HG03196 (cell line): ENCODE results near the gene TRABD2B.

Source experiments
- ATAC-seq: cut with Tn5 transposase; IDR thresholded peaks from one replicate; pipeline ENCODE4 v1.9.1; 2021; ENCODE audit not compliant: unreplicated experiment

The TRABD2B gene

GRCh38 chr1:47886141-47886540 is 111.0 kb downstream of the TRABD2B start:
- ATAC-seq, result no peak

DNA sequence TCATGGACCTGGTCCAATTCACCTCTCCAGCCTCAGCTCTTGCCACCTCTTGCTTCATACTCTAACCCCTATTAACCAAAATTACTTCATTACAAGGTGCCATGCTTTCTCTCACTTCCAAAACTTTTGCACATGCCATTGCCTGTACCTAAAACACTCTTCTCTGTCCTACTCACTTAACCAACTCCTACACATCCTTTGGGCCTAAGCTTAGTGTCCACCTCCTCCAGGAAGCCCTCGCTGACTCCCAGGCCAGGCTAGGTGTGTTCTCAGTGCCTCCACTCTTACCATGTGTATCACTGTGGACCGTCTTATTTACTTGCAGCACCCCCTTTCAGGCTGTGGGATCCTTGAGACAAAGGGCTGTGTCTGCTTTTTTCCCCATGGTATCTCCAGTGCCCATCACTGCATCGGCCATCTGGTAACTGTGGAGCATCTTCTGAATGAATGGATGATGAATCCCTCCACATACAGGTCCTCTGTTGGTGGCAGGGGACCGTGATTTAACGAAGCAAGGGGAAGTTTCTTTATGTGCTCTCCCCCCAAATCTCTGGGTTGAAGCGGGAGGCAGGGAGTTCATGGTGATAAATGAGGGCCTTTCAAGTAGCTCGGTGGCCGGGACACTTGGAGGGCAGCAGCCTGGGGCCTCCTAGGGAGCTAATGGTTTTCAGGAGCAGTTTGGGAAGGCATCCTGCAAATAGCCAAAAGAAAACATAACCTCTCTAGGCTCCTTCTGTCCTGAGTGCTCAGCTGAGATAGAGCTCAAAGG is 111.9 kb downstream of the TRABD2B start:
- ATAC-seq, result no peak

GRCh38 chr1:47883963-47884362 is 113.2 kb downstream of the TRABD2B start:
- ATAC-seq, result no peak

GRCh38 chr1:47881505-47882442 is 115.4 kb downstream of the TRABD2B start:
- no peak for ATAC-seq

DNA sequence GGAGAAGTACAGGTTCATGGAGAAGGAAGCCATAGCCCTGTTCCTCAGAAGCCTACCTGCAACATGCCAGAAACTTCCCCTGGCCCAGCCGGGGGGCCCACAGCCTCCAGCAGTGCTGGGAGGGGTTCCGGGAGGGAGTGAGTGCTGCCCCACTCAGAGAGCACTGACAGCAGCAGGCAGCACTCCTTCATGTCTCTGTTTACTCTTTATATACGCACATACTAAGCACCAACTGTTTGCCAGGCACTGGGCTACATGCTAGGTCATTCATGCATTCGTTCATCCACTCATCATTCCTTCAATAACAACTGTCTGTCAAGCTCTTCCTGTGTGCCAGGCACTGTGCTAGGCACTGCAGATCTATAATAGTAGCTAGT is 120.6 kb downstream of the TRABD2B start:
- no peak for ATAC-seq

DNA sequence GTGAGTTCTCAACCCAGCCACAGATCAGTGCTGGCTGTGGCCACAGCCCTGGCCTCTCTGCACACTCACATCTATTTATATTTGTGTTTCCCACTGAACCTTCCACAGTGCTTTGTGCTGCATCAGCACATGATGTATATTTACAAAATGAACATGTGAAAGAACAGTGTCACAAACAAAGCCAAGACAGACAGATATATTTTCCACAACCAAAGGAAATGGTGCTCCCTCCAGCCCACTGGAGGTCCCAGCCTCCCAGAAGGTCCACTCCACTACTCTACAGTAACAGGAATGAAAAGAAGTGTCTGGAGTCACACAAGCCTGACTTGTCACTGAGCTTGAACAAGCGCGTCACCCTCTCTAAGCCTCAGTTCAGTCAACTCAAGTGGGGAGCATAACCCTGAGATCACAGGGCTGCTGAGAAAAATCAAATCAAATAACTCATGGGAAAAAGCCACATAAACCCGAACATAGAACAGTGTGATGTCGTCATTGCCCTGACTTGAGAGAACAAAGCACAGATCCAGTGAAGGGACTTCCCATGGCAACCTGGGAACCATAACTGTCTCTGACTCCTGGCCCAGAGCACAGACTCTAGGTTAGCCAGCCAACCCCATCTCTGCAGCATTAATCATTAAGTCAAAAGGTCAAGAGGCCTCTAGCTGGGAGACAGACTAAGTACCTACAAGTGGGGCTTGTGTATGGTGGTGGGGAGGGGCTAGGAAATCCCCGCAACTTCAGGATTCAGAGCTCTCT is 121.2 kb downstream of the TRABD2B start:
- ATAC-seq, result no peak

GRCh38 chr1:47875036-47875435 is 122.1 kb downstream of the TRABD2B start:
- ATAC-seq, result no peak

DNA sequence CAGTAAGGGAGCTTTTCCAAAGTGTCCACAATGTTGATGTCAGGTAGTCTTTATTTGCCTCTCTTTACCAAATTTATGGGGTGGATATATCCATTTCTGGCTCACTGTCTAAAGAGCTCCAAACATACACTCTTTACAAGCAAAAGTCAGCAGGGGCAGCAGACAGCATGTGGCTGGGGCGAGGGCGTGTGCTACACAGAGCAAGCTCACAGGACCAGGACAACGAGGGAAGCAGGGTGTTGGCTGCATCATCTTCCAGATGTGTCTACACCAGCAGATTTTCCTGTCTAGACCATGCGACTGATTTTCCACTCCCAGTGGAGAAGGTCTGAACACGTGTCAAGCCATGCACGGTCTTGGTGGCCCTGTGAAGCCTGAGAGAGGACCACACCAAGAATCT is 123.8 kb downstream of the TRABD2B start:
- ATAC-seq, result no peak

- no peak for ATAC-seq
Measured at GRCh38 chr1:47872886-47873285, 124.3 kb downstream of the TRABD2B start.

DNA sequence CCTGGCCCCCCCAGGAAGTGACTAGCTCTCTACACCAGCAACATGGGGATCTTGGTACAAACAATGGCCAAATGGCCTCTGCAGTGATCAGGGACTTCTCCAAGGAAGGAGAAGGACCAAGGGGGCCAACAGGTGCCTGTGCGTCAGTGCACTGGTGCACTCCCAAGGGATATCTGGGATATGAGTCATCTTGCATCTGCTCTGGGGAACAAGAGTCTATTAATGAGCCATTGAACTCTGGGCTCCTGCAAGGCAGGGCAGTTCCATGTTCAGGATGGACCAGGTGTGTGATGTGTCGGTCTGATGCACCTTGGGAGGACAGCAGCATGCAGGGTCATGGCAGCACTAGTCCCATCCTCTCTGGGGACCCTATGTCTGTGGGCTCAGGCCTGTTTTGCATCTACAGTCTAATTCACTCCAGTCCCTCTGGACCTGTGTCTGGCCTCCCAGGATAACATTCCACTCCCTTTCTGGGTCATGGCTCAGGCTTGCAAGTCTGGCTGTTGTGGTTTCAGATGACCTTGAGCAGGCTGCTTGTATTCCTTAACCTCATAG is 125.3 kb downstream of the TRABD2B start:
- no peak for ATAC-seq

GRCh38 chr1:47870946-47871676 is 126.1 kb downstream of the TRABD2B start:
- ATAC-seq, result no peak

DNA sequence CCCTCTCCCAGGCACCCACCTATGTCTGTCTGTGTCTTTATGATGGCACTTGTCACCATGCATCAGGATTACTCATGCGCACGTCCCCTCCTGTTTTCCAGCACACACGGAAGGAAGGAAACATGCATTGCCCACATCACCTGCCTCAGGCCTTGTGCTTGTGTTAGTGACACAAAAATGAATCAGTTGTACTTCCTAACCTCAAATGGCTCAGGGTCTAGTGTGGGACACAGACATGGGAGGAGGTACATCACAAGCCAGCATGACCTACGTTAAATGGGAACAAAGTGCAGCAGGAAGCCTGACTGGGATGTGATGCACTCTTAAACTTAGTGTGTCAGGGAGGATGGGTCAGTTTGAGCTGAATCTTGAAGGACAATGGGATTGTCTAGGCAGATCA is 126.7 kb downstream of the TRABD2B start:
- no peak for ATAC-seq

- no peak for ATAC-seq
Measured at GRCh38 chr1:47868348-47868676, 128.9 kb downstream of the TRABD2B start.

GRCh38 chr1:47867438-47868347 is 129.5 kb downstream of the TRABD2B start:
- ATAC-seq, result no peak

GRCh38 chr1:47866601-47867437 is 130.4 kb downstream of the TRABD2B start:
- no peak for ATAC-seq

DNA sequence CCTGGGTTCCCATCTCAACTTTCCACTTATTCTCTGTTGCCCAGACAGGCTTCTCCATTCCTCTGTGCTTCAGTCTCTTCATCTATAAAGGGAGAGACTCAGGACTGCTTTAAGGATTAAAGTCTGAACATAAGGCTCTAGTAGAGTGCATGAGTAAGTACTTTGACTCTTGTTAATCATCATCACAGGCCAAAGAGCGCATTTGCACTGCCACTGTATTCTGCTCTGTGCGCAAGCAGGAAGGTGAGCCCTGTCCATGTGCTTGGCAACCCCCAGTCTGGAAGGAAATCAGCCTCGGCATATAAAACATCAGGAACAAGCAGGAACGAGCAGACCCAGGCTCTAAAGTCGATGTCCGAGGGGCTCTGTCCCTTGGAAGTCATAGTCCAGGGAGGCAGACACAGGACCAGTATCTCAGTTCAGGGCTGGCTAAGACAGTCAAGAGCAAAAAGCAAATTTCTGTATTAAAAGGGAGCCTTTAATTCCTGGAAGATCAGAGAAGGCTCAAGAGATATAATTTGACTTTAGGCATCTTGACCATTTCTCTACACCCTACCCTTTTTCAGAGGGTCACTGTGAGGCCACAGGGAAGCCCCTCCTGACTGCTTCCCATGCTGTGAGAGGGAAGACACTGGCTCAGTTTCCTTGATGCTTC is 131.2 kb downstream of the TRABD2B start:
- no peak for ATAC-seq

- ATAC-seq, result no peak
Measured at GRCh38 chr1:47859092-47859743, 138.0 kb downstream of the TRABD2B start.

- no peak for ATAC-seq
Measured at GRCh38 chr1:47856996-47857395, 140.2 kb downstream of the TRABD2B start.
